Heart left ventricle (tissue), 16 donors: ENCODE results near the gene KIF13A. TPM values are rescaled to one million over a fixed set of nuclear protein-coding genes. Genes with fewer than 3 reads are reported as not detected.

Experiments used
- ATAC-seq, 4 donors: fragments of 200-7000 bp; cut with Tn5 transposase; one replicate each; pipeline ENCODE4 v1.9.1; 2020 to 2022; ENCODE audit warnings: moderate library complexity in 4 of 4, mild to moderate bottlenecking in 3 of 4, moderate number of reproducible peaks in 1 of 4
- DNase-seq, 5 donors: peaks; one replicate each; pipeline ENCODE4 v3.0.0-alpha.2; 2020
- H3K27ac ChIP-seq, 12 donors: fragments of 200-600 bp; sonication (generic) in 4 of 12; one replicate each; pipeline versions ENCODE4 v1.5.0 to v1.8.0; 2016 to 2022; ENCODE audit warnings: mild to moderate bottlenecking in 2 of 12
- H3K27me3 ChIP-seq, 9 donors: fragments of 200-600 bp; sonication (generic) in 2 of 9; one replicate each; pipeline versions ENCODE4 v1.5.1 to v1.8.0; 2016 to 2022; ENCODE audit warnings: mild to moderate bottlenecking in 3 of 9
- H3K36me3 ChIP-seq, 9 donors: fragments of 200-600 bp; sonication (generic) in 2 of 9; one replicate each; pipeline versions ENCODE4 v1.5.0 to v1.8.0; 2018 to 2022; ENCODE audit warnings: mild to moderate bottlenecking in 2 of 9
- H3K4me1 ChIP-seq, 12 donors: fragments of 200-600 bp; sonication (generic) in 4 of 12; one replicate each; pipeline versions ENCODE4 v1.5.0 to v1.8.0; 2016 to 2022; ENCODE audit warnings: mild to moderate bottlenecking in 3 of 12
- H3K4me3 ChIP-seq, 12 donors: fragments of 200-600 bp; sonication (generic) in 4 of 12; one replicate each; pipeline versions ENCODE4 v1.5.0 to v1.8.0; 2017 to 2022; ENCODE audit warnings: mild to moderate bottlenecking in 9 of 12, moderate library complexity in 4 of 12
- H3K9me3 ChIP-seq, 12 donors: fragments of 200-600 bp; sonication (generic) in 4 of 12; one replicate each; pipeline versions ENCODE4 v1.5.0 to v1.8.0; 2016 to 2022; ENCODE audit warnings: mild to moderate bottlenecking in 1 of 12
- CTCF ChIP-seq, 12 donors: fragments of 200-600 bp; sonication (generic) in 4 of 12; IDR thresholded peaks; one replicate each; pipeline versions ENCODE4 v1.5.0 to v1.8.0; 2018 to 2022; ENCODE audit warnings: antibody characterized with exemption in 12 of 12, mild to moderate bottlenecking in 5 of 12
- POLR2A ChIP-seq, 2 donors: fragments of 450-650 bp; IDR thresholded peaks; one replicate each; pipeline ENCODE4 v1.6.1; 2017; ENCODE audit warnings: antibody characterized with exemption in 2 of 2, mild to moderate bottlenecking in 2 of 2, moderate library complexity in 2 of 2
- WGBS, 4 donors: extraction: QIAGEN DNeasy Blood & Tissue Kit in 2 of 4; methylation state at CpG; one replicate each; pipeline versions ENCODE4 v1.1.5 to v1.1.7; 2013 to 2018; 5-methylcytosine and 5-hydroxymethylcytosine counted together
- intact Hi-C, 10 donors: fragments of 100-400 bp; cut with DNase I; formaldehyde crosslinking; loops; one replicate each; pipeline versions ENCODE4 v1.11.1 to v1.14.2; 2022
- polyA plus RNA-seq, 2 donors: library from polyadenylated mRNA; stranded (reverse); fragments of 200-250 nt; gene quantifications; one replicate each; pipeline ENCODE4 v1.2.3, GENCODE V29; 2013
- total RNA-seq, 9 donors: library from RNA; depleted of rRNA in 2 of 9; stranded (reverse); fragments of >200 nt in 2 of 9; fragmentation: NEBNext Ultra II Directional in 3 of 9; extraction: Animal tissue kit (Norgen Biotek cat#: 25700) in 3 of 9; gene quantifications; one replicate each; pipeline versions ENCODE4 v1.1.0 to v1.2.4, GENCODE V29; 2016 to 2023
- donor health status: ischemic (EF 13 %, LVEDD 7.1; RV severe dilation, severe dysfunction).
- donor health status: healthy with polysubstance abuse.
- donor health status: DM: no; HTN: yes; CAD: no.
- donor health status: DM: no; HTN: no; CAD: no.
- donor health status: ischemic (EF 25% LVEDD 6.9; RV normal size, moderate dysfunction).
- donor health status: ischemic (EF 25% LVEDD 5.7; RV mildly dilated, moderate dysfunction).
- donor health status: healthy.
- donor health status: DM: yes; HTN: yes; CAD: no.
- donor health status: ischemic (EF 35%, LVEDD 5.7; RV mildly dilated, moderate dysfunction).
- donor health status: nonischemic (EF 11% LVEDD 7.7; RV severe dilation, severe dysfunction).
- donor health status: DM: yes; HTN: yes; CAD: no.
- donor health status: PGD.
- donor health status: ischemic (EF 29% LVEDD 5.4; RV normal size, mild dysfunction).
- donor health status: nonischemic (EF 23%, LVEDD 6.1; RV moderate dilation, normal function).

KIF13A gene
- total and polyA plus RNA-seq, 11 donors = 17.1 to 148 (median 72.2) TPM

DNA sequence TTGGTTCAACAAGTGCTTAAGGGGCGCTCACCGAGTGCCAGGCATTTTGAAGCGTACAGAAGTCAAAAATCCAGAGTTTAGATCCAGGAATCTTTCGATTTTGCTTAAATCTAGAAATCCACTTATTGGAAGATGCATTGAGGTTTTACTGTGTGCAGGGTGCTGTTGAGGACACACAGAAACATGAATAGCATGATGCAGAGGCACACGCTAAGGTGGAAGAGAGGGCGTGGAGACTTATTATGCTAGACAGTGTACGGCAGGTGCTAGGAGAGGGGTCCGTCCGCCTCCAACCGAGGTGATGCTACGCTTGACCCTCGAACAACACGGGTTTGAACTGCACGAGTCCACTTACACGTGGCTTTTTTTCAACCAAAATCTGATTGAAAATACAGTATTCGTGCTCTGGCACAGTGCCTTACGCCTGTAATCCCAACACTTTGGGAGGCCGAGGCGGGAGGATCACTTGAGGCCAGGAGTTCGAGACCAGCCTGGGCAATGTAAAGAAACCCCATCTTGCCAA lies 1.0 kb upstream of the KIF13A start:
- ATAC-seq (peak in 3 of 4 donors; percentile 30 to 36 (median 34)), DNase-seq (no peak)
- WGBS, 4 donors = 23 to 31% (median 29%) methylated on average over 20 of the region's 20 CpGs
- intact Hi-C loops = loop anchor here (1.0 to 10.0 kb wide), 14 partner anchors 54 to 384 kb away; partner anchors contain the start of genes NHLRC1 (in 5 of the 10), FAM8A1 (in 1 of the 10) and NUP153 (in 1 of the 10)
- Histone ChIP-seq H3K27ac (peak overlapping the region; percentile 88 to 99 (median 95)), H3K9me3 (no peaks in the 10 kb centered on the region), H3K27me3 (peaks cover 0 to 2% (median 0%) of the 10 kb centered on the region in 9 donors), H3K4me3 (peak overlapping the region; percentile 47 to 94 (median 76)), H3K4me1 (peaks cover 0 to 52% (median 19%) of the 10 kb centered on the region in 12 donors), H3K36me3 (peaks cover 0 to 7% (median 0%) of the 10 kb centered on the region in 9 donors)
- TF ChIP-seq POLR2A (IDR thresholded peaks at IDR 0.05) (no peak), CTCF (IDR thresholded peaks at IDR 0.05) (no peak)

DNA sequence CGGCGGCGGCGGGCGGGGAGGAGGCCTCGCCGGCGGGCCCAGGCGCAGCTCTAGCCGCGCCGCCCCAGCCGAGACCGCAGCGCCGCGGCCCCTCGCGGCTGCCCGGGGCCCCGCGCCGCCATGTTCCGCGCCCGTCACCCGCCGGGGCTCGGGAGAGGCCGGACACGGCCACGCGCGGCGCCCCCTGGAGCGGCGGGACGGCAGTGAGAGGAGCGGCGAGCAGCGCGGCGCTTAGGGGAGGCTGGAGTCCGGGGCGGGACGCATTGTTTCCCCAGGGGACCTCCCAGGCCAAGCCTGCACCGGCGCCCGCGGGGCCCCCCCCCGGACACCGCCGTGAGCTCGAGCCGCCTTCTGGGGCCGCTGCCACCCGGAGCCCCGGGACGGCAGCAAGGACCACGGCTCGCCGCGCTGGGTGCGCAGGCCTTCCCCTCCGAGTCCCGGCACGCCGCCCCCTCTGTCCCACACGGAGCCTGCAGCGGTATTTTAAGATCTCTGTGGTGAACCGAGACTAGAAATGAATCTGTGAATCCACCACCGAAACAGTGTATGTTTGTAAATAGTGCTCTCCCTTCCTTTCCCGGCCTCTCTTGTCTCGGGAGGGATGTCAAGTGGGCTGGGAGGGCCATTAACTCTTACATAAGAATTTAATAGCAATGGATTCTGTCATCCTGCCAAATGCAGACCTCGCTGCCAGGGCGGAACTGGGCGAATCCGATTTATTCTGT lies 424 bp upstream of the KIF13A start:
- Histone ChIP-seq H3K36me3 (peaks cover 0 to 9% (median 0%) of the 10 kb centered on the region in 9 donors), H3K9me3 (no peaks in the 10 kb centered on the region), H3K27ac (peak overlapping the region; percentile 88 to 99 (median 95)), H3K4me3 (peak overlapping the region; percentile 47 to 94 (median 76)), H3K4me1 (peaks cover 0 to 47% (median 19%) of the 10 kb centered on the region in 12 donors), H3K27me3 (peaks cover 0 to 2% (median 0%) of the 10 kb centered on the region in 9 donors)
- intact Hi-C loops = loop anchor here (1.0 to 10.0 kb wide), 15 partner anchors 53 to 383 kb away; partner anchors contain the start of genes NHLRC1 (in 7 of the 10), FAM8A1 (in 1 of the 10) and NUP153 (in 1 of the 10)
- WGBS, 4 donors = 0 to 1% (median 0%) methylated on average over 21 to 78 of the region's 78 CpGs
- TF ChIP-seq POLR2A (IDR thresholded peaks at IDR 0.05) = peak in 1 of 2 donors; percentile 52
- peak in 9 of 12 donors; percentile 8 to 58 (median 32) for TF ChIP-seq CTCF (IDR thresholded peaks at IDR 0.05)
- DNase-seq = peak; percentile 78 to 88 (median 81)
- peak; percentile 23 to 83 (median 73) for ATAC-seq

- Histone ChIP-seq H3K36me3 (peaks cover 0 to 13% (median 0%) of the 10 kb centered on the region in 9 donors), H3K9me3 (no peaks in the 10 kb centered on the region), H3K4me3 (peak overlapping the region; percentile 52 to 97 (median 78)), H3K27ac (peak overlapping the region; percentile 82 to 99 (median 92)), H3K27me3 (peaks cover 0 to 2% (median 0%) of the 10 kb centered on the region in 9 donors), H3K4me1 (peaks cover 0 to 49% (median 21%) of the 10 kb centered on the region in 12 donors)
- WGBS, 4 donors = 0 to 2% (median 1%) methylated on average over 35 to 65 of the region's 65 CpGs
- TF ChIP-seq CTCF (IDR thresholded peaks at IDR 0.05) (no peak), POLR2A (IDR thresholded peaks at IDR 0.05) (peak in 1 of 2 donors; percentile 31)
- peak; percentile 56 to 77 (median 63) for ATAC-seq
- intact Hi-C loops = loop anchor here (1.0 to 10.0 kb wide), 15 partner anchors 52 to 382 kb away; partner anchors contain the start of genes NHLRC1 (in 5 of the 10), FAM8A1 (in 1 of the 10) and NUP153 (in 1 of the 10)
- DNase-seq = peak; percentile 69 to 83 (median 74)
These were observed 584 bp downstream of the KIF13A start for GRCh38 chr6:17986656-17987446.
